GM12878 (cell line): ENCODE results near the gene TRAK2. TPM values are rescaled to one million over a fixed set of nuclear protein-coding genes. Genes with fewer than 3 reads are reported as not detected.

Experiments
- ATAC-seq: fragments of 200-7000 bp; cut with Tn5 transposase; 3 replicates; pipeline ENCODE4 v1.9.1; 2020; ENCODE audit warnings: mild to moderate bottlenecking, moderate library complexity
- BruUV-seq: library from RNA; stranded (reverse); fragments of 400-500 nt; replicated peaks from 2 replicates; lab custom pipeline; 2021; lab: Mats Ljungman, UMichigan
- CTCF ChIA-PET: fragments of 300-600 bp; sonication (Branson Sonifier 250); formaldehyde crosslinking; extraction: SDS; loops from one replicate; lab custom pipeline; 2021; ENCODE audit warnings: inconsistent platforms; lab: Yijun Ruan, JAX
- POLR2A ChIA-PET: fragments of 350-600 bp; formaldehyde crosslinking; extraction: SDS; loops from one replicate; lab custom pipeline; 2021; ENCODE audit warnings: inconsistent platforms; lab: Charles Lee
- RAD21 ChIA-PET: fragments of 300-600 bp; sonication (Branson Sonifier 250); formaldehyde crosslinking; loops from one replicate; lab custom pipeline; 2023; ENCODE audit warnings: antibody characterized with exemption; ENCODE audit not compliant: unreplicated experiment; lab: Charles Lee
- SMC1A ChIA-PET: fragments of 300-600 bp; sonication (Branson Sonifier 250); formaldehyde crosslinking; loops from one replicate; lab custom pipeline; 2023; ENCODE audit not compliant: unreplicated experiment, uncharacterized antibody; lab: Charles Lee
- DNase-seq: peaks from one replicate; pipeline ENCODE4 v3.0.0-alpha.2; 2011; ENCODE audit warnings: low read depth, low spot score
- FAIRE-seq: peaks from 3 replicates; lab custom pipeline; 2011; peaks lifted over from hg19 to GRCh38; lab: Jason Lieb, UNC
- H2AFZ ChIP-seq: 2 replicates; pipeline ENCODE4 v1.6.0; 2011; ENCODE audit warnings: low read depth, low read length, control low read depth; ENCODE audit not compliant: control insufficient read depth
- H3K27ac ChIP-seq: 2 replicates; pipeline ENCODE4 v1.5.1; 2011; ENCODE audit warnings: control low read depth; ENCODE audit not compliant: control insufficient read depth, insufficient read depth
- H3K27me3 ChIP-seq, 2 experiments: replicated peaks in 1 of 2; 2 replicates each; pipeline versions ENCODE4 v1.6.0 to v1.6.1; 2011; ENCODE audit warnings: low read length in 1 of 2; ENCODE audit not compliant: control insufficient read depth in 2 of 2, insufficient read depth in 2 of 2
- H3K36me3 ChIP-seq, 2 experiments: 2 replicates each; pipeline ENCODE4 v1.5.1; 2011; ENCODE audit warnings: low read length in 1 of 2; ENCODE audit not compliant: control insufficient read depth in 2 of 2, insufficient read depth in 2 of 2
- H3K4me1 ChIP-seq: 2 replicates; pipeline ENCODE4 v1.6.1; 2011; ENCODE audit warnings: mild to moderate bottlenecking, low read length, moderate library complexity, mixed read lengths; ENCODE audit not compliant: control insufficient read depth, insufficient read depth
- H3K4me2 ChIP-seq: 2 replicates; pipeline ENCODE4 v1.6.0; 2011; ENCODE audit warnings: control low read depth; ENCODE audit not compliant: control insufficient read depth, insufficient read depth
- H3K4me3 ChIP-seq: fragments of 200-600 bp; sonication (generic); 2 replicates; pipeline ENCODE4 v1.5.1; 2016
- H3K79me2 ChIP-seq: 2 replicates; pipeline ENCODE4 v1.6.0; 2011; ENCODE audit warnings: low read length; ENCODE audit not compliant: control insufficient read depth, insufficient read depth
- H3K9ac ChIP-seq: 2 replicates; pipeline ENCODE4 v1.8.0; 2011; ENCODE audit warnings: low read length, control low read depth, mixed read lengths; ENCODE audit not compliant: control insufficient read depth, insufficient read depth
- H3K9me3 ChIP-seq: replicated peaks from 3 replicates; pipeline ENCODE4 v1.5.1; 2011; ENCODE audit warnings: mild to moderate bottlenecking, low read length; ENCODE audit not compliant: control insufficient read depth, insufficient read depth
- H4K20me1 ChIP-seq: 2 replicates; pipeline ENCODE4 v1.6.0; 2011; ENCODE audit not compliant: control insufficient read depth, insufficient read depth
- ATF2 ChIP-seq: IDR thresholded peaks from 2 replicates; pipeline ENCODE4 v1.6.1; 2012; ENCODE audit warnings: low read length, inconsistent platforms
- ATF3 ChIP-seq: IDR thresholded peaks from 2 replicates; pipeline ENCODE4 v1.6.1; 2011; ENCODE audit warnings: low read depth, mild to moderate bottlenecking, low read length, moderate library complexity, borderline replicate concordance; ENCODE audit errors: extremely low read depth
- BCL11A ChIP-seq: IDR thresholded peaks from 2 replicates; pipeline ENCODE4 v1.6.1; 2011; ENCODE audit warnings: low read depth, low read length
- BRCA1 ChIP-seq: IDR thresholded peaks from 2 replicates; pipeline ENCODE4 v1.6.1; 2011; ENCODE audit warnings: low read depth, low read length, improper control_type of control experiment
- CBFB ChIP-seq: IDR thresholded peaks from 2 replicates; pipeline ENCODE4 v1.6.1; 2016; ENCODE audit warnings: antibody characterized with exemption, low read depth
- CEBPZ ChIP-seq: fragments of 150-350 bp; IDR thresholded peaks from 2 replicates; pipeline ENCODE4 v1.6.1; 2016; ENCODE audit warnings: low read depth, low read length
- CHD4 ChIP-seq: fragments of 200-600 bp; sonication (generic); IDR thresholded peaks from 2 replicates; pipeline ENCODE4 v1.6.1; 2016; ENCODE audit warnings: mild to moderate bottlenecking
- CUX1 ChIP-seq: IDR thresholded peaks from 2 replicates; pipeline ENCODE4 v1.6.1; 2012; ENCODE audit warnings: improper control_type of control experiment, low read depth, low read length; ENCODE audit not compliant: insufficient replicate concordance
- HDAC2 ChIP-seq: fragments of 200-600 bp; sonication (generic); IDR thresholded peaks from 2 replicates; pipeline ENCODE4 v1.6.1; 2017
- MAX ChIP-seq: IDR thresholded peaks from 2 replicates; pipeline ENCODE4 v1.6.1; 2012; ENCODE audit warnings: low read depth, low read length, improper control_type of control experiment
- RAD21 ChIP-seq: IDR thresholded peaks from 2 replicates; pipeline ENCODE4 v1.6.1; 2011; ENCODE audit warnings: mild to moderate bottlenecking, low read depth, low read length, moderate library complexity; ENCODE audit not compliant: insufficient read depth
- TARDBP ChIP-seq: IDR thresholded peaks from 2 replicates; pipeline ENCODE4 v1.6.1; 2016; ENCODE audit warnings: borderline replicate concordance
- TCF3 ChIP-seq: IDR thresholded peaks from 2 replicates; pipeline ENCODE4 v1.6.1; 2012; ENCODE audit warnings: low read depth, mild to moderate bottlenecking, low read length, borderline replicate concordance; ENCODE audit not compliant: insufficient read depth
- ZBED1 ChIP-seq: IDR thresholded peaks from 2 replicates; pipeline ENCODE4 v1.6.1; 2016; ENCODE audit warnings: borderline replicate concordance
- WGBS: methylation state at CpG from one replicate; pipeline ENCODE4 v1.1.6; 2016; ENCODE audit warnings: low lambda C conversion rate; ENCODE audit not compliant: insufficient replicate concordance, insufficient coverage; ENCODE audit errors: missing lambda C conversion rate; 5-methylcytosine and 5-hydroxymethylcytosine counted together
- in situ Hi-C: fragments of 300-500 bp; cut with MboI; formaldehyde crosslinking; loops from 9 replicates; pipeline ENCODE4 v1.14.3; 2018; ENCODE audit warnings: mixed read lengths
- intact Hi-C: fragments of 100-400 bp; cut with micrococcal nuclease; formaldehyde crosslinking; loops from one replicate; pipeline ENCODE4 v1.14.2; 2022; ENCODE audit not compliant: unreplicated experiment
- polyA plus RNA-seq, 11 experiments: library from polyadenylated mRNA; depleted of rRNA in 4 of 11; unstranded in 6 of 11; stranded (reverse) in 5 of 11; fragments of >200 nt; fragmentation: Nextera tagmentation in 4 of 11; fragmentation: Illumina TruSeq in 1 of 11; extraction: Ambion mirVana in 4 of 11; extraction: Trizol in 1 of 11; gene quantifications; 1 replicate in 1 of 11; 2 replicates in 10 of 11; pipeline versions ENCODE4 v1.2.1 to v1.2.3, GENCODE V29; 2011 to 2016; ENCODE audit warnings: inconsistent platforms in 2 of 11, missing spikeins in 2 of 11, low read depth in 1 of 11
- total RNA-seq, 4 experiments: library from RNA; depleted of rRNA in 3 of 4; stranded (reverse); fragments of >200 nt in 3 of 4; fragmentation: Illumina TruSeq in 1 of 4; extraction: Trizol in 1 of 4; gene quantifications; 2 replicates each; pipeline versions ENCODE4 v1.2.1 to v1.2.3, GENCODE V29; 2013 to 2021

Gene TRAK2
- total and polyA plus RNA-seq, 10 of the 15 experiments (the other 5 are each of a cell fraction or from before 2014, with no cell fraction given) = 5.2 to 20.0 (median 11.8) TPM

- Histone ChIP-seq H4K20me1 (no peaks in the 10 kb centered on the region), H3K4me1 (no peaks in the 10 kb centered on the region), H3K9ac (no peak overlapping the region), H3K9me3 (no peaks in the 10 kb centered on the region), H2AFZ (no peak overlapping the region), H3K36me3 (no peaks in the 10 kb centered on the region), H3K4me2 (no peak overlapping the region), H3K27ac (no peak overlapping the region), H3K27me3 (no peaks in the 10 kb centered on the region), H3K79me2 (no peaks in the 10 kb centered on the region), H3K4me3 (no peak overlapping the region)
- ChIA-PET CTCF (interaction anchor here (1.2 to 4.5 kb wide), 2 partner anchors 13 to 20 kb away, joined by 3 to 20 read pairs; no protein-coding TSS in a partner anchor), RAD21 (no interaction called here), POLR2A (no interaction called here), SMC1A (interaction anchor here (0.6 to 0.9 kb wide), 2 partner anchors 26 to 898 kb away, joined by 3 read pairs; no protein-coding TSS in a partner anchor)
- FAIRE-seq (no peak), ATAC-seq (no peak), DNase-seq (no peak)
- no TSS peak for BruUV-seq
- 57% methylated on average over 4 of the region's 4 CpGs for WGBS
- intact Hi-C loops (no loop called here), in situ Hi-C loops (no loop called here)
- TF ChIP-seq RAD21 = no peak
- TF ChIP-seq BCL11A = no peak
- TF ChIP-seq CEBPZ = no peak
- TF ChIP-seq ATF2 = no peak
- no peak for TF ChIP-seq MAX
- TF ChIP-seq TCF3 = no peak
- TF ChIP-seq CHD4 = no peak
- TF ChIP-seq CBFB = no peak
- TF ChIP-seq TARDBP = no peak
- TF ChIP-seq CUX1 = no peak
- no peak for TF ChIP-seq HDAC2
- no peak for TF ChIP-seq ATF3
- TF ChIP-seq ZBED1 = no peak
- no peak for TF ChIP-seq BRCA1
Measured at GRCh38 chr2:201350879-201351278, 100.4 kb downstream of the TRAK2 start.
